ENCODE measurements around the gene IL3. TPM values are rescaled to one million over a fixed set of nuclear protein-coding genes. Genes with fewer than 3 reads are reported as not detected.

The IL3 gene
- total and polyA plus RNA-seq, 9 of the 15 experiments (the other 6 are each of a cell fraction or from before 2014, with no cell fraction given), result not detected

- Histone ChIP-seq H3K9me3 (replicated peaks; ENCODE audit: control insufficient read depth, insufficient read depth, low read depth, low read length) (no peaks in the 10 kb centered on the region), H3K9ac (ENCODE audit: insufficient read depth in 1 of 2, low read depth in 2 of 2, low read length in 2 of 2) (peak overlapping the region in 1 of 2 experiments; percentile 16; a peak in 1 of 4 replicates), H3K4me3 (no peak overlapping the region), H2AFZ (ENCODE audit: low read depth, low read length) (no peak overlapping the region), H3K4me1 (replicated peaks in 1 of 2; ENCODE audit: control insufficient read depth in 2 of 2, insufficient read depth in 2 of 2, low read length in 2 of 2) (peaks cover 24 to 50% of the 10 kb centered on the region in 2 experiments), H3K79me2 (ENCODE audit: control insufficient read depth, insufficient read depth, low read length) (no peaks in the 10 kb centered on the region; the same call in 2 of the 3 replicates), H3K9me1 (ENCODE audit: control insufficient read depth, insufficient read depth, low read length) (no peaks in the 10 kb centered on the region), H3K27me3 (ENCODE audit: control insufficient read depth in 2 of 2, insufficient read depth in 2 of 2, low read length in 2 of 2) (no peaks in the 10 kb centered on the region), H4K20me1 (replicated peaks; ENCODE audit: control insufficient read depth, insufficient read depth, low read length) (peaks cover 4% of the 10 kb centered on the region; the same call in 1 of the 2 replicates), H3K27ac (ENCODE audit: extremely low read depth, low read depth, low read length) (peak overlapping the region; percentile 44; the same call in 2 of the 3 replicates), H3K36me3 (ENCODE audit: control insufficient read depth, insufficient read depth, low read length) (no peaks in the 10 kb centered on the region), H3K4me2 (ENCODE audit: insufficient read depth, low read length) (no peak overlapping the region)
- FAIRE-seq, result peak; percentile 99
- intact Hi-C loops (cut with micrococcal nuclease), result loop anchor here (2.0 kb wide), 1 partner anchor 79 kb away; no protein-coding TSS in a partner anchor
- in situ Hi-C loops (cut with MboI), result no loop called here
- ATAC-seq, result peak; percentile 97
- no TSS peak for BruUV-seq (replicated peaks)
- peak; percentile 79 to 94 (median 87) for DNase-seq (ENCODE audit: extremely low read depth in 1 of 4, low spot score in 3 of 4)
- 1% methylated on average over 5 of the region's 5 CpGs for WGBS (ENCODE audit: insufficient coverage, low coverage, missing lambda C conversion rate)
- CTCF ChIA-PET (ENCODE audit: low intra/inter-chr PET ratio), result no interaction called here
- POLR2A ChIA-PET, result interaction anchor here (0.6 kb wide), 1 partner anchor 459 kb away, joined by 3 read pairs; the partner anchor contains the start of gene RAD50
- TF ChIP-seq ZNF280B (CRISPR knock-in tag; IDR thresholded peaks at IDR 0.05) (no peak), JUN (IDR thresholded peaks at IDR 0.05; ENCODE audit: borderline replicate concordance, low read depth, low read length) (peak; percentile 65), JUN (CRISPR knock-in tag; IDR thresholded peaks at IDR 0.05; ENCODE audit: borderline replicate concordance) (no peak), HEY1 (CRISPR knock-in tag; IDR thresholded peaks at IDR 0.05; ENCODE audit: borderline replicate concordance) (no peak), GATA2 (CRISPR knock-in tag; IDR thresholded peaks at IDR 0.05) (peak; percentile 99), CBFA2T3 (IDR thresholded peaks at IDR 0.05) (peak; percentile 99), NR2C1 (IDR thresholded peaks at IDR 0.05) (no peak), NR2C1 (tag; IDR thresholded peaks at IDR 0.05) (peak; percentile 80), DDX20 (tag; IDR thresholded peaks at IDR 0.05; ENCODE audit: low read depth) (peak; percentile 39; the same call in 1 of the 2 replicates), ETV1 (tag; conservative IDR thresholded peaks at IDR 0.05; ENCODE audit: low read depth) (peak; percentile 84), NFIC (IDR thresholded peaks at IDR 0.05) (peak; percentile 92)
- TF ChIP-seq, protein P1, sequence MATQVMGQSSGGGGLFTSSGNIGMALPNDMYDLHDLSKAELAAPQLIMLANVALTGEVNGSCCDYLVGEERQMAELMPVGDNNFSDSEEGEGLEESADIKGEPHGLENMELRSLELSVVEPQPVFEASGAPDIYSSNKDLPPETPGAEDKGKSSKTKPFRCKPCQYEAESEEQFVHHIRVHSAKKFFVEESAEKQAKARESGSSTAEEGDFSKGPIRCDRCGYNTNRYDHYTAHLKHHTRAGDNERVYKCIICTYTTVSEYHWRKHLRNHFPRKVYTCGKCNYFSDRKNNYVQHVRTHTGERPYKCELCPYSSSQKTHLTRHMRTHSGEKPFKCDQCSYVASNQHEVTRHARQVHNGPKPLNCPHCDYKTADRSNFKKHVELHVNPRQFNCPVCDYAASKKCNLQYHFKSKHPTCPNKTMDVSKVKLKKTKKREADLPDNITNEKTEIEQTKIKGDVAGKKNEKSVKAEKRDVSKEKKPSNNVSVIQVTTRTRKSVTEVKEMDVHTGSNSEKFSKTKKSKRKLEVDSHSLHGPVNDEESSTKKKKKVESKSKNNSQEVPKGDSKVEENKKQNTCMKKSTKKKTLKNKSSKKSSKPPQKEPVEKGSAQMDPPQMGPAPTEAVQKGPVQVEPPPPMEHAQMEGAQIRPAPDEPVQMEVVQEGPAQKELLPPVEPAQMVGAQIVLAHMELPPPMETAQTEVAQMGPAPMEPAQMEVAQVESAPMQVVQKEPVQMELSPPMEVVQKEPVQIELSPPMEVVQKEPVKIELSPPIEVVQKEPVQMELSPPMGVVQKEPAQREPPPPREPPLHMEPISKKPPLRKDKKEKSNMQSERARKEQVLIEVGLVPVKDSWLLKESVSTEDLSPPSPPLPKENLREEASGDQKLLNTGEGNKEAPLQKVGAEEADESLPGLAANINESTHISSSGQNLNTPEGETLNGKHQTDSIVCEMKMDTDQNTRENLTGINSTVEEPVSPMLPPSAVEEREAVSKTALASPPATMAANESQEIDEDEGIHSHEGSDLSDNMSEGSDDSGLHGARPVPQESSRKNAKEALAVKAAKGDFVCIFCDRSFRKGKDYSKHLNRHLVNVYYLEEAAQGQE (IDR thresholded peaks at IDR 0.05; ENCODE audit: borderline replicate concordance), result peak; percentile 43; the same call in 1 of the 2 replicates
- TF ChIP-seq, protein P1 (CRISPR knock-in tag; IDR thresholded peaks at IDR 0.05; ENCODE audit: low read depth), result no peak
Observed at GRCh38 chr5:132098151-132098594, 37.7 kb downstream of the IL3 start.

Data from K562 (cell line).